ENCODE data around the gene RPL32.
"Not testable (repeated sequence)": the region's sequence is repeated elsewhere in the genome, so short reads cannot be mapped to it uniquely, and the experiment has no call there.

Gene RPL32

DNA sequence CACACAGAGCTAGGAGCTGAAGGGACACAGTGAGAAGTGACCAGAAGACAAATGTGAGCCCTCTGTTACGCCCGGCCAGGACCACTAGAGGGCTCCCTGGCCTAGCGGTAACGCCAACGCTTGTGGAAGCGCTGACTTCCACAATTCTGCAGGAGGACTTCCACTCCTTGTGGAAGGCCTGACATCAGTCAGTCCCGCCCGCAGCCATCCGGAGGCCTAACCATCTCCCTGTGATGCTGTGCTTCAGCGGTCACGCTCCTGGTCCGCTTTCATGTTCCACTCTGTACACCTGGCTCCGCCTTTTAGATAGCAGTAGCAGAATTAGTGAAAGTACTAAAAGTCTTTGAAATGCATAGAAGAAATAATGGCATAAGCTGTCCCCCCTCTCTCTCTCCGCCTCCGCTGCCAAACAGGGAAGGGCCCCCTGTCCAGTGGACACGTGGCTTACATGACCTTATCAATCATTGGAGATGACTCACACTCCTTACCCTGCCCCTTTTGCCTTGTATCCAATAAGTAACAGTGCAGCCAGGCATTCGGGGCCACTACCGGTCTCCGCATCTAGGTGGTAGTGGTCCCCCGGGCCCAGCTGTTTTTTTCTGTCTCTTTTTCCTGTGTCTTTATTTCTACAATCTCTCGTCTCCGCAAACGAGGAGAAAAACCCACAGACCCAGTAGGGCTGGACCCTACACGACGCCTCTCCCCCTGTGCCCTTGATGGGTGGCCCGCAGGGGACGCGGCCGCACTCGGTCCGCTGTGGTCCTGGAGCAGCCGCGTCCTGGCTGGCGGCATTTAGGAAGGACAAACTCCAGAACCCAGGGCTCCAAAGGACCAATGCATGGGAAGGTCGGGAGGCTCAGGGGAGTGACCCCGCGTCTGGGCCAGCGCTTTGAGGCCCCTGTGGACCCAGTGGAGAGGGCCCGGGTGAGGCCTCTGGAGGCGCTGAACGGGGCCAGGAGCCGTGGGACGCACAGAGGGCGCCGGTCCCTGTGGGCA lies 27.0 kb upstream of the RPL32 start:
- DNase-seq (ENCODE audit: low read depth) = peak; percentile 65

DNA sequence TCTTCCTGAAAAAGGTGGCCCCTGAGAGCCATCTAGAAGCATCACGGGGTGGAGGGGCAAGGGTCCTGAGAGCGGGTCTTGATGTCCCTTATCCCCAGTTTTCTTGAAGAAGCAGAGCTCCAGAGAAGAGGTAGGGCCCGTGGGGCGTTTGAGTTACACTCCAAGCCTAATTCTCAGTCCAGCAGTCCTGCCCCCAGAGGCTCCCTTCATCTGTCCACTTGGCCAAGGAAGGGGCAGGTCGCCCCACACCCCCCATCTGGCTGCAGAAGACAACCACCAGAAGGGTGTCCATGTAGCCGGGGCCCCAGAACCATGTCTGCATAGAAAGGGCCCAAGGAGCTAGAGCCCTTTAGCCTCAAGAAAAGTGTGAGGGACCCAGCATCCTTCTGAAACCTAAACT lies 25.5 kb upstream of the RPL32 start:
- no peak for DNase-seq (ENCODE audit: low read depth)

DNA sequence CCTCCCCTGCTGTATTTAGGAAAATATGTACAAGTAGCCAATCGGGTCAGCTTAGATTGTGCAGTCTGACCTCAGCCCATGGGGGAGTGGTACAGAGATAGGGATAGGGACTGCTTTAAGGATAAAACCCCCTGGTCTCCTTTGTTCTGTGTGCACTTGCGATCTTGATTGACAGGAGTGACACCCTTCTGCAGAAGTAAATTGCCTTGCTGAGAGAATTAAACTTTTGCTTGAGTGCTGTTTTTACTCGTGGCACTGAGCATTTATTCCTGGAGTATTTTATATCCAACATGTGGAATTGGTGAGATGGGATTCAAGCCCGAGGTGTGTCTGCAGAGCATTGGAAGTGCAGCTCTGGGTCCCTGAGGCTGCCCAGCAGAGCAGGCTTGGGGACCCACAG lies 23.9 kb upstream of the RPL32 start:
- no peak for DNase-seq (ENCODE audit: low read depth)

DNA sequence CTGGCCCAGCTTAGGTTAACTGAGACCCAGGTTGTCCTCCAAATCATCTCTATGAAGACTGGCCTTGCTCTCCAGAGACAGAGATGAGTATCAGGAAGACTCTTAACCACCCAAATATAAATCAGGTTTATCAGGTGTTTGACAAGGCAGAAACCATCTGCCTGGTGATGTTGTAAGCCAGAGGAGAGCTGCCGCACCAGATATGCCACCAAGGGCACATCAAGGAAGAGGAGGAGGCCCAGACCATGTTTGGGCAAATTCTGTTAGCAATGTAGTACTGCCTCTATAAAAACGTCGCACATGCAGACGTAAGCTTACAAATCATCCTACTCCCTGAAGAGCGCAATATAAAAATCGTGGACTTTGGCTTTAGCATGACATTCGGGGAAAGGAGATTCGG lies 21.0 kb upstream of the RPL32 start:
- DNase-seq (ENCODE audit: low read depth) = no peak

- no peak for DNase-seq (ENCODE audit: low read depth)
Measured at GRCh38 chr3:12861611-12862010, 20.2 kb upstream of the RPL32 start.

- no peak for DNase-seq (ENCODE audit: low read depth)
Measured at GRCh38 chr3:12859840-12860239, 18.5 kb upstream of the RPL32 start.

- DNase-seq (ENCODE audit: low read depth) = no peak
Measured at GRCh38 chr3:12856626-12857025, 15.3 kb upstream of the RPL32 start.

DNA sequence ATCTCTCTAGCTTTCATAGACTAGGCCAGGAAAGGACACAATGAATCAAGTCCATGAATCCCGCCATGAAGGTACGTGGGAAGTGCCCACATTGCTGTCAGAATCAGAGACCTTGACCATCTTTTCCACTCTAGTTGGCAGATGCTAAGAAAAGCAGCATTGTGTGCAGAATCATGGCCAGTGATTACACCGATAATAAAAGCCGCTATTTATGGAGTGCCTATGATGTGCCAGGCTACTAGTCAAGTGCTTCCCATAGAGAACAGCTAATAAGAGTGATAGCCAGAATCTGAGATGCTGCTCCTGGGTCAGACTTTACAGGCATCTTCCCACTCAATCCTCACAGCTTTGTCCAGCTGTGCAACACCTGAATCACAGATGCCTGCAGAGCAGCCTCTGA lies 13.2 kb upstream of the RPL32 start:
- DNase-seq (ENCODE audit: low read depth) = no peak

DNA sequence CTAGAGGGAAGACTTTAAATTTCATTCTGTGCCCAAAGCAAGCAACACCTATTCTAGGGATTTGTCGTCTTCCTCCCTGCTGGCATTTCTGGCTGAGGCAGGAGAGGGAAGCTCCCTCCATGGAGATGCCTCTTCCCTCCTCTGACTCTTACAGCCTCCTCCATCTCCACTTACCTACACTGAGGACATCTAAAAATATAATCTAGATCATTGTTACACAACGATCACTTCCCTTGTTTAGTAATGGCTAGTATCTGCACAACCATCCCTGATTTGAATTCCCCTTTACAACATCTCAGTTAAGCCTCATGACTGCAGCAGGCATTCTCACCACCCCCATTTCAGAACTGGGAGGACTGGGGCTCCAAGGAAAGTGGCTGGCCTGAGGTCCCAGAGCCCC lies 12.5 kb upstream of the RPL32 start:
- not testable (repeated sequence) for DNase-seq (ENCODE audit: low read depth)

GRCh38 chr3:12852201-12852600 lies 10.8 kb upstream of the RPL32 start:
- no peak for DNase-seq (ENCODE audit: low read depth)

DNA sequence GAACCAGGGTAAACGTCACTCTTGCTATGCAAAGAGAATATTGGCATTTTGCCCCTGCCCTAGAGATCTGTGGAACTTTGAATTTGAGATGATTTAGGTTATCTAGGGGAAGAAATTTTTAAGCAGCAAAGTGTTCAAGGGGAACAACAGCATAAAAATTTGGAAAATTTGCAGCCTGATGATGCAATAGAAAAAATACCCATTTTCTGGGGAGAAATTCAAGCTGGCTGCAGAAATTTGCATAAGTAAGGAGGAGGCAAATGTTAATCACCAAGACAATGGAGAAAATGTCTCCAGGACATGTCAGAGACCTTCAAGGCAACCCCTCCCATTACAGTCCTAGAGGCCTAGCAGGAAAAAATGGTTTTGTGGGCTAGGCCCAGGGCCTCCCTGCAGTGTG lies 4.4 kb upstream of the RPL32 start:
- no peak for DNase-seq (ENCODE audit: low read depth)

DNA sequence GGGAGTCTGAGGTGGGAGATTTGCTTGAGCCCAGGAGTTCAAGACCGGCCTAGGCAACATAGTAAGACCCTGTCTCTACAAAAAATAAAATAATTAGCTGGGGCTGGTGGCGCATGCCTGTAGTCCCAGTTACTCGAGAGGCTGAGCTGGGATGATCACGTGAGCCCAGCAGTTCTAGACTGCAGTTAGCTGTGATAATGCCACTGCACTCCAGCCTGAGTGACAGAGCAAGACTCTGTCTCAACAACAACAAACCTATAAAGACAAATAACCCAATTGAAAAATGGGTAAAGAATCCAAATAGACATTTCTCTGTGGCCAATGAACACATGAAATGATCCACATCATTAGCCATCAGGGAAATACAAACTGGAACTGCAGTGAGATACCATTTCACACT lies 1.1 kb upstream of the RPL32 start:
- no peak for DNase-seq (ENCODE audit: low read depth)

GRCh38 chr3:12841970-12842328 lies 584 bp upstream of the RPL32 start:
- no peak for DNase-seq (ENCODE audit: low read depth)

GRCh38 chr3:12840591-12841148 lies 695 bp downstream of the RPL32 start:
- no peak for DNase-seq (ENCODE audit: low read depth)

GRCh38 chr3:12840148-12840547 lies 1.2 kb downstream of the RPL32 start:
- DNase-seq (ENCODE audit: low read depth) = not testable (repeated sequence)

DNA sequence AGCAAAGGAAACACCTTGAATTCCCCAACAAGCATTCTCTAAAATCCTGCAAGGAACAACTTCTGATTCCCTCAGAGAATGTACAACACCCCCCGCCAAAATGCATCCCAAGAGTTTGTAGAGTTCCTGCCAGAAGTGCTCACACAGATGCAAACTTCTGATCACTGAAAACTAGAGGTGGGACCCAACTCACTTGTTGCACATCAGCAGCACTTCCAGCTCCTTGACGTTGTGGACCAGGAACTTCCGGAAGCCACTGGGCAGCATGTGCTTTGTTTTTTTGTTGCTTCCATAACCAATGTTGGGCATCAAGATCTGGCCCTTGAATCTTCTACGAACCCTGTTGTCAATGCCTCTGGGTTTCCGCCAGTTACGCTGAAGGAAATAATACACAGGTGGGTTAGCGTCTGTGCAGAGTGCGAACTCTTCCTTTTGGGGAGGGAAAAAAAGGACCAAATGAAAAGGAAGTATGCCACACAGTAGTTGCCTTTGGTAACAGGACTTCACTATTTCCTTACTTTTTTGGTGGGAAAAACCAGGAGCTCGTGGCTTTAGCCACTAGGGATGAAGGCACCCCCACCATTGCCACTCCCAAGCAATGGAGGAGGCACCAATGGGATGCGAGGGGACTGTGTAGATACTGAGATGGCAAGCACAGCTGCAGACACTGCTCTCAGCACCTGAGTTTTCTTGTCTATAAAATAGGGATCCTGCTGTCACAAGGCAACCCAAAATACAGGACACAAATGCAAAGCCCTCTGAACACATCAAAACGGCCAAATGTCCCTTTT lies 2.0 kb downstream of the RPL32 start:
- no peak for DNase-seq (ENCODE audit: low read depth)

DNA sequence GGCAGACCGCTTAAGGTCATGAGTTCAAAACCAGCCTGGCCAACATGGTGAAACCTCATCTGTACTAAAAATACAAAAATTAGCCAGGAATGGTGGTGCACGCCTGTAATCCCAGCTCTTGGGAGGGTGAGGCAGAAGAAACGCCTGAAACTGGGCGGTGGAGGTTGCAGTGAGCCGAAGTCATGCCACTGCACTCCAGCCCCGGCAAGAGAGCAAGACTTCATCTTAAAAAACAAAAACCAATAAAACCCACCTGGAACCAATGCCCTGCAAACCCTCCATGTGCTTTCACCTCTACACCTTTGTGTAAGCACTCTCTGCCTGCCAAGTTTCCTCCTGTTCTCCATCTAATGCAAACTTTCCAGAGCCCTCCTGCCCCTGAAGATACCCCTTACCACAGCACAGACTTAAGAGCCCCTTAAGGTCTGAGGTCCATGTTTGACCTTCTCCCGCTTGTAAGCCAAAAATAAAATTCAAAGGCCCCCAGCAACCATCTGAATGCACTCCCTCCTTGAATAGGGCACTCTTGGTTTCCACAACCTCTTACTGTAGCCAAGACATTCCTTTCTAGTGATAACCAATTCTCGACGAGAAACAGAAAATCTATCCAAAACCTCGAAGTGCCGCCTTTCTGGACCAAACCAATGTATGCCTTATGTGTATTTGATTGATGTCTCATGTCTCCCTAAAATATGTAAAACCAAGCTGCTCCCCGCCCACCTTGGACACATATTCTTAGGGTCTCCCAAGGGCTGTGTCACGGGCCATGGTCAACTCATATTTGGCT lies 3.0 kb downstream of the RPL32 start:
- DNase-seq (ENCODE audit: low read depth) = no peak

DNA sequence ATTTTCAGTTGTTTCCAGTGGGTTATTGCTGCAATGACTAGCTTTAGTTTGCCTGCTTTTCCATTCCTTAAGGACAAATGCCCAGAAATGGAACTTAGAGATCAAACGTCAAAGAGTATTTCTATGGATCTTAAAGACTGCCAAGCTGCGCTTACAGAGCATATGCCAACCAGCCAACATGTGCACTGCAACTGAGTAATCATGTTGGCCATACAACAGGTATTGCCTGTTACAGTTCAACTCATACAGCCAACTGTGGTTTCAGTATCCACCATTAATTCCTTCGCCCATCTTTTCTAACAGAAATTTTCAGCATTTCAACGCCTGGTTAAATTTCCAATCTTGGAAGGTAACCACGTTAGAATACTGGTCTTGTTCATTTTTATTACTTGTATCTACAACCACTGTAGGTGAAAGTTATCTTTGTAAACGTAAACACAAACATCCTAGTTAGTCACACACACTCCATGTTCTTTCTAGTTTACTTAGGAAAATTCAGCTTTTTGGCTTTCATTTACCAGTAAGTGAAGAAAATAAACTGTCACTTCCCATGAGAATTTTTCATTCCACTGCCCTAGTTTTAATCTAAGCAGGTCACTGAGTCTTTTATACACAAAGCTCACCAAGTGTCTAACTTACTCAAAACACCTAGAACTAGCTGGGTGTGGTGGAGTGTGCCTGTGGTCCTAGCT lies 3.9 kb downstream of the RPL32 start:
- DNase-seq (ENCODE audit: low read depth) = no peak

- no peak for DNase-seq (ENCODE audit: low read depth)
Measured at GRCh38 chr3:12835052-12835665, 6.2 kb downstream of the RPL32 start.

DNA sequence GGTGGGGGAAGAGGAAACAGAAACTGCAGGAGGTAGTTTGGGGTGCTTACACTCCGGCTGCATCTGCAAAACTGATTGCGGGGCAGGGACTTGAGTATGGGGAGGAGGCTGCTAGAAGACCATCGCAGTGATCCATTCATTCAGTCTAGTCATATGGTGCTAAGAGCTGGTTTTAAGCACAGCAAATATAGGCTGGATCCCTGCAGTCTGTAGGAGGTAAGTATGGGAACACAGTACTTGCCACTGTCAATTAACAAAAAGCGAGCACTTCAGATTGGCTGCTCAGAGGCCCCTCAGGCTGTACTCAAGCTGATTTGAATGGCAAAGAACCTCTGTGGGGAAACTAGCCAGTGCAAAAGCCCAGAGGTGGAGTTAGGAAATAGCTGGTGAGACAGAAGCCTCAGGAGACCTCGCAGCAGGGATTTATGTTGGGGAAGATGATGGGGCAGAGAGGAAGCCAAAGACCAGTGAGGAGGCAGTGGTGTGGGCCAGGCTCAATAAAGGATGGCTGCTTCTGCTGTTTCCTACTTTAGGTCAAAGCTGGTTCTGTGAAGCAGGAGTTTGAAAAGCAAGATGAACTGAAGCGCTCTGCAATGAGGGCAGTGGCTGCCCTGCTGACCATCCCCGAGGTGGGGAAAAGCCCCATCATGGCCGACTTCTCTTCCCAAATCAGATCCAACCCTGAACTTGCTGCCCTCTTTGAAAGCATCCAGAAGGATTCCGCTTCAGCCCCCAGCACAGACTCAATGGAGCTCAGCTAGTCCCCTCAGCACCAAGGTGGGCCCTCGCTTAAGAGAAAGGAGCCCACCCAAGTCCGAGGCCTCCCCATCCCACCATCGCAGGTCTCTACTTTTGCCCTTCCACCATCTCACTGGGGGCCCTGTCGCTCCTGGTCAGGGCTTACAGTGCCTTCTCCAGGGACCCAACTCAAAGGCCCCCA lies 7.9 kb downstream of the RPL32 start:
- no peak for DNase-seq (ENCODE audit: low read depth)

Measured in CMK (cell line).